HUES64 (cell line): Measurements from ENCODE around the gene LCE7A.

Experiments used
- H3K27ac ChIP-seq: 2 replicates; pipeline ENCODE4 v1.7.0; 2013; ENCODE audit warnings: low read depth, low read length, inconsistent platforms
- H3K27me3 ChIP-seq: 2 replicates; pipeline ENCODE4 v1.6.1; 2013; ENCODE audit warnings: mild to moderate bottlenecking, low read length; ENCODE audit not compliant: insufficient read depth
- H3K36me3 ChIP-seq: 2 replicates; pipeline ENCODE4 v1.6.1; 2013; ENCODE audit warnings: mild to moderate bottlenecking, low read length; ENCODE audit not compliant: insufficient read depth
- H3K4me1 ChIP-seq: 2 replicates; pipeline ENCODE4 v1.6.1; 2013; ENCODE audit warnings: mild to moderate bottlenecking, low read length, moderate library complexity; ENCODE audit not compliant: insufficient read depth
- H3K4me3 ChIP-seq: 2 replicates; pipeline ENCODE4 v1.5.1; 2013; ENCODE audit warnings: mild to moderate bottlenecking, low read length, moderate library complexity
- H3K9ac ChIP-seq: 2 replicates; pipeline ENCODE4 v1.6.1; 2013; ENCODE audit warnings: mild to moderate bottlenecking, low read depth, low read length
- H3K9me3 ChIP-seq: 2 replicates; pipeline ENCODE4 v1.6.1; 2013; ENCODE audit warnings: low read depth, low read length; ENCODE audit not compliant: insufficient read depth
- WGBS: fragments of 150-250, 120-280 bp; methylation state at CpG from one replicate; pipeline ENCODE4 v1.1.7; 2013; ENCODE audit warnings: missing lambda C conversion rate; 5-methylcytosine and 5-hydroxymethylcytosine counted together

The LCE7A gene

GRCh38 chr1:152861374-152861773 lies 1.6 kb downstream of the LCE7A start:
- no peak overlapping the region for H3K4me3 ChIP-seq
- H3K9me3 ChIP-seq: peaks cover 99% of the 10 kb centered on the region
- H3K27me3 ChIP-seq: no peaks in the 10 kb centered on the region
- H3K36me3 ChIP-seq: no peaks in the 10 kb centered on the region
- H3K4me1 ChIP-seq: no peaks in the 10 kb centered on the region
- H3K9ac ChIP-seq: no peak overlapping the region
- H3K27ac ChIP-seq: no peak overlapping the region
- WGBS: 52% methylated on average over 4 of the region's 4 CpGs

- Histone ChIP-seq H3K9ac (no peak overlapping the region), H3K27ac (no peak overlapping the region), H3K9me3 (peaks cover 90% of the 10 kb centered on the region), H3K4me1 (no peaks in the 10 kb centered on the region), H3K36me3 (no peaks in the 10 kb centered on the region), H3K27me3 (no peaks in the 10 kb centered on the region), H3K4me3 (no peak overlapping the region)
These were observed 4.6 kb downstream of the LCE7A start for GRCh38 chr1:152864443-152864842.

GRCh38 chr1:152866321-152866720 lies 6.5 kb downstream of the LCE7A start:
- H3K36me3 ChIP-seq: no peaks in the 10 kb centered on the region
- no peak overlapping the region for H3K27ac ChIP-seq
- H3K4me1 ChIP-seq: no peaks in the 10 kb centered on the region
- H3K9ac ChIP-seq: no peak overlapping the region
- no peaks in the 10 kb centered on the region for H3K27me3 ChIP-seq
- peaks cover 71% of the 10 kb centered on the region for H3K9me3 ChIP-seq
- no peak overlapping the region for H3K4me3 ChIP-seq
- 75% methylated on average over 2 of the region's 2 CpGs for WGBS

GRCh38 chr1:152869808-152870419 lies 10.1 kb downstream of the LCE7A start:
- Histone ChIP-seq H3K27ac (no peak overlapping the region), H3K9me3 (peaks cover 46% of the 10 kb centered on the region), H3K27me3 (no peaks in the 10 kb centered on the region), H3K36me3 (no peaks in the 10 kb centered on the region), H3K4me3 (no peak overlapping the region), H3K9ac (no peak overlapping the region), H3K4me1 (no peaks in the 10 kb centered on the region)
- 40% methylated on average over 9 of the region's 9 CpGs for WGBS

GRCh38 chr1:152870831-152871730 lies 11.3 kb downstream of the LCE7A start:
- 55% methylated on average over 9 of the region's 17 CpGs for WGBS
- Histone ChIP-seq H3K4me1 (no peaks in the 10 kb centered on the region), H3K9ac (no peak overlapping the region), H3K36me3 (no peaks in the 10 kb centered on the region), H3K9me3 (peaks cover 41% of the 10 kb centered on the region), H3K27me3 (no peaks in the 10 kb centered on the region), H3K4me3 (peak overlapping the region; percentile 24; the same call in 1 of the 2 replicates), H3K27ac (no peak overlapping the region)

GRCh38 chr1:152871731-152872126 lies 11.9 kb downstream of the LCE7A start:
- H3K27ac ChIP-seq: no peak overlapping the region
- H3K4me3 ChIP-seq: no peak overlapping the region
- no peaks in the 10 kb centered on the region for H3K27me3 ChIP-seq
- peaks cover 41% of the 10 kb centered on the region for H3K9me3 ChIP-seq
- H3K9ac ChIP-seq: no peak overlapping the region
- 82% methylated on average over 6 of the region's 6 CpGs for WGBS
- no peaks in the 10 kb centered on the region for H3K4me1 ChIP-seq
- H3K36me3 ChIP-seq: no peaks in the 10 kb centered on the region

- H3K27ac ChIP-seq: no peak overlapping the region
- H3K9ac ChIP-seq: no peak overlapping the region
- H3K4me3 ChIP-seq: no peak overlapping the region
- H3K27me3 ChIP-seq: no peaks in the 10 kb centered on the region
- no peaks in the 10 kb centered on the region for H3K36me3 ChIP-seq
- H3K4me1 ChIP-seq: no peaks in the 10 kb centered on the region
- peaks cover 41% of the 10 kb centered on the region for H3K9me3 ChIP-seq
These were observed 13.7 kb downstream of the LCE7A start for GRCh38 chr1:152873495-152873894.

- peaks cover 61% of the 10 kb centered on the region for H3K9me3 ChIP-seq
- 85% methylated on average over 1 of the region's 1 CpG for WGBS
- H3K27ac ChIP-seq: no peak overlapping the region
- no peak overlapping the region for H3K4me3 ChIP-seq
- H3K9ac ChIP-seq: no peak overlapping the region
- H3K36me3 ChIP-seq: no peaks in the 10 kb centered on the region
- H3K27me3 ChIP-seq: no peaks in the 10 kb centered on the region
- no peaks in the 10 kb centered on the region for H3K4me1 ChIP-seq
These were observed 17.0 kb downstream of the LCE7A start for GRCh38 chr1:152876827-152877226.

- H3K9me3 ChIP-seq: peaks cover 63% of the 10 kb centered on the region
- 0% methylated on average over 1 of the region's 1 CpG for WGBS
- H3K27ac ChIP-seq: no peak within 1 kb of the TSS
- no peak within 1 kb of the TSS for H3K9ac ChIP-seq
- no peak within 1 kb of the TSS for H3K4me3 ChIP-seq
- no peaks in the 10 kb centered on the region for H3K36me3 ChIP-seq
- H3K27me3 ChIP-seq: no peaks in the 10 kb centered on the region
- no peaks in the 10 kb centered on the region for H3K4me1 ChIP-seq
These were observed 18.2 kb downstream of the LCE7A start, which contains the start of gene SMCP for GRCh38 chr1:152878042-152878441. Gene SMCP (plus strand): TSS chr1:152878322. CDS start chr1:152884423, 6,101 bp downstream.

- H3K36me3 ChIP-seq: no peaks in the 10 kb centered on the region
These were observed 19.9 kb downstream of the LCE7A start for GRCh38 chr1:152879559-152880198.

GRCh38 chr1:152880316-152880715 lies 20.5 kb downstream of the LCE7A start:
- H3K4me3 ChIP-seq: no peak overlapping the region
- 90% methylated on average over 4 of the region's 4 CpGs for WGBS

More at GRCh38 chr1:152879559-152880198, 19.9 kb downstream of the LCE7A start:
- H3K4me1 ChIP-seq: no peaks in the 10 kb centered on the region
- H3K27ac ChIP-seq: no peak overlapping the region
- H3K9me3 ChIP-seq: peaks cover 77% of the 10 kb centered on the region
- H3K27me3 ChIP-seq: no peaks in the 10 kb centered on the region
- no peak overlapping the region for H3K4me3 ChIP-seq
- no peak overlapping the region for H3K9ac ChIP-seq

More at GRCh38 chr1:152880316-152880715, 20.5 kb downstream of the LCE7A start:
- H3K36me3 ChIP-seq: no peaks in the 10 kb centered on the region
- H3K9ac ChIP-seq: no peak overlapping the region
- H3K9me3 ChIP-seq: peaks cover 79% of the 10 kb centered on the region
- no peaks in the 10 kb centered on the region for H3K27me3 ChIP-seq
- no peak overlapping the region for H3K27ac ChIP-seq
- H3K4me1 ChIP-seq: no peaks in the 10 kb centered on the region
